Osteoblast (primary cell): ENCODE results near the gene RASA3. TPM values are rescaled to one million over a fixed set of nuclear protein-coding genes. Genes with fewer than 3 reads are reported as not detected.

Source experiments
- DNase-seq: peaks from one replicate; pipeline ENCODE4 v3.0.0; 2011; ENCODE audit warnings: low spot score, mixed read lengths; ENCODE audit not compliant: insufficient read length; ENCODE audit errors: missing footprints
- H2AFZ ChIP-seq: 2 replicates; pipeline ENCODE4 v1.6.0; 2011; ENCODE audit warnings: mild to moderate bottlenecking, low read length
- H3K27ac ChIP-seq: 2 replicates; pipeline ENCODE4 v1.5.1; 2011; ENCODE audit warnings: mild to moderate bottlenecking, low read depth, low read length, moderate library complexity
- H3K27me3 ChIP-seq: 2 replicates; pipeline ENCODE4 v1.6.0; 2012; ENCODE audit warnings: mild to moderate bottlenecking, control low read depth, inconsistent platforms, low read length, moderate library complexity; ENCODE audit not compliant: insufficient read depth
- H3K36me3 ChIP-seq: 2 replicates; pipeline ENCODE4 v1.5.1; 2011; ENCODE audit warnings: mild to moderate bottlenecking, low read length, control low read depth, moderate library complexity; ENCODE audit not compliant: insufficient read depth
- H3K4me1 ChIP-seq: 2 replicates; pipeline ENCODE4 v1.5.1; 2011; ENCODE audit warnings: mild to moderate bottlenecking, low read length, control low read depth, moderate library complexity; ENCODE audit not compliant: insufficient read depth
- H3K4me2 ChIP-seq: 2 replicates; pipeline ENCODE4 v1.6.0; 2011; ENCODE audit warnings: mild to moderate bottlenecking, low read length; ENCODE audit not compliant: insufficient read depth
- H3K4me3 ChIP-seq: fragments of 200-600 bp; sonication (generic); 3 replicates; pipeline ENCODE4 v1.5.1; 2012; ENCODE audit warnings: mild to moderate bottlenecking, low read length, inconsistent platforms; ENCODE audit not compliant: insufficient read depth
- H3K79me2 ChIP-seq: 2 replicates; pipeline ENCODE4 v1.6.0; 2012; ENCODE audit warnings: mild to moderate bottlenecking, low read length, control low read depth, inconsistent platforms; ENCODE audit not compliant: insufficient read depth
- H3K9me3 ChIP-seq: 2 replicates; pipeline ENCODE4 v1.5.1; 2011; ENCODE audit warnings: low read depth, low read length, control low read depth
- H4K20me1 ChIP-seq: 2 replicates; pipeline ENCODE4 v1.6.0; 2012; ENCODE audit warnings: mild to moderate bottlenecking, low read length, control low read depth; ENCODE audit not compliant: insufficient read depth
- CTCF ChIP-seq: IDR thresholded peaks from 2 replicates; pipeline ENCODE4 v1.5.1; 2011; ENCODE audit warnings: mild to moderate bottlenecking, low read depth, low read length, moderate library complexity; ENCODE audit errors: extremely low read depth
- total RNA-seq: library from RNA; depleted of rRNA; stranded (reverse); fragments of >200 nt; gene quantifications from 2 replicates; pipeline ENCODE4 v1.2.3, GENCODE V29; 2012

Gene RASA3
- total RNA-seq, 1 donor, result 41.3 TPM

- H3K79me2 ChIP-seq, result no peaks in the 10 kb centered on the region
- peaks cover 29% of the 10 kb centered on the region for H3K36me3 ChIP-seq
- no peak for TF ChIP-seq CTCF
These were observed 166.2 kb downstream of the RASA3 start for GRCh38 chr13:113965968-113966884.

GRCh38 chr13:113965383-113965874 is 167.0 kb downstream of the RASA3 start:
- Histone ChIP-seq H3K27me3 (no peaks in the 10 kb centered on the region), H3K4me1 (no peaks in the 10 kb centered on the region), H3K4me2 (no peak overlapping the region), H3K4me3 (no peak overlapping the region), H3K36me3 (peaks cover 25% of the 10 kb centered on the region), H4K20me1 (no peaks in the 10 kb centered on the region), H2AFZ (no peak overlapping the region), H3K79me2 (no peaks in the 10 kb centered on the region), H3K9me3 (no peaks in the 10 kb centered on the region), H3K27ac (no peak overlapping the region)
- DNase-seq, result no peak
- TF ChIP-seq CTCF, result no peak

More at GRCh38 chr13:113965968-113966884, 166.2 kb downstream of the RASA3 start:
- no peaks in the 10 kb centered on the region for H3K9me3 ChIP-seq
- no peak for DNase-seq
- H2AFZ ChIP-seq, result no peak overlapping the region
- H3K4me1 ChIP-seq, result peaks cover 5% of the 10 kb centered on the region
- H3K27me3 ChIP-seq, result no peaks in the 10 kb centered on the region
- H3K4me3 ChIP-seq, result no peak overlapping the region
- no peaks in the 10 kb centered on the region for H4K20me1 ChIP-seq
- no peak overlapping the region for H3K27ac ChIP-seq
- H3K4me2 ChIP-seq, result no peak overlapping the region

- no peaks in the 10 kb centered on the region for H3K9me3 ChIP-seq
- H3K36me3 ChIP-seq, result peaks cover 22% of the 10 kb centered on the region
- H2AFZ ChIP-seq, result no peak overlapping the region
- H3K4me1 ChIP-seq, result no peaks in the 10 kb centered on the region
- no peaks in the 10 kb centered on the region for H4K20me1 ChIP-seq
- no peaks in the 10 kb centered on the region for H3K27me3 ChIP-seq
- DNase-seq, result no peak
- no peak overlapping the region for H3K27ac ChIP-seq
- no peaks in the 10 kb centered on the region for H3K79me2 ChIP-seq
- H3K4me3 ChIP-seq, result no peak overlapping the region
- no peak overlapping the region for H3K4me2 ChIP-seq
- TF ChIP-seq CTCF, result no peak
These were observed 168.0 kb downstream of the RASA3 start for GRCh38 chr13:113964251-113964995.

- H3K4me2 ChIP-seq, result no peak overlapping the region
- H3K4me3 ChIP-seq, result no peak overlapping the region
- no peak for DNase-seq
- no peaks in the 10 kb centered on the region for H3K9me3 ChIP-seq
- H3K4me1 ChIP-seq, result no peaks in the 10 kb centered on the region
- H3K27ac ChIP-seq, result no peak overlapping the region
- no peak overlapping the region for H2AFZ ChIP-seq
- no peak for TF ChIP-seq CTCF
- H3K27me3 ChIP-seq, result no peaks in the 10 kb centered on the region
- peaks cover 16% of the 10 kb centered on the region for H3K36me3 ChIP-seq
- no peaks in the 10 kb centered on the region for H3K79me2 ChIP-seq
- H4K20me1 ChIP-seq, result no peaks in the 10 kb centered on the region
These were observed 169.0 kb downstream of the RASA3 start for GRCh38 chr13:113963376-113963775.
